Activated B cell treated with CpG ODN at 0.5 μM for 24 hours (primary cell): ENCODE measurements around the gene SLC4A5. TPM values are rescaled to one million over a fixed set of nuclear protein-coding genes. Genes with fewer than 3 reads are reported as not detected.

Source experiments
- ATAC-seq: fragments of 200-7000 bp; cut with Tn5 transposase; one replicate; pipeline ENCODE4 v1.10.0; 2021; ENCODE audit warnings: low read depth, mild to moderate bottlenecking, moderate library complexity
- CTCF ChIA-PET: fragments of 350-600 bp; sonication (Branson Sonifier 250); formaldehyde crosslinking; loops from one replicate; lab custom pipeline; 2021; ENCODE audit warnings: antibody characterized with exemption; lab: Charles Lee
- POLR2A ChIA-PET: fragments of 350-600 bp; sonication (Branson Sonifier 250); formaldehyde crosslinking; loops from one replicate; lab custom pipeline; 2021; ENCODE audit warnings: antibody characterized with exemption; lab: Charles Lee
- DNase-seq: peaks from one replicate; pipeline ENCODE4 v3.0.0; 2022
- H3K27ac Mint-ChIP-seq: one replicate; pipeline ENCODE4 v1.8.0; 2020; ENCODE audit warnings: mixed read lengths
- H3K27me3 Mint-ChIP-seq: one replicate; pipeline ENCODE4 v1.8.0; 2021; ENCODE audit warnings: mixed read lengths
- H3K36me3 Mint-ChIP-seq: one replicate; pipeline ENCODE4 v1.8.0; 2021; ENCODE audit warnings: low read depth, mixed read lengths
- H3K4me1 Mint-ChIP-seq: one replicate; pipeline ENCODE4 v1.8.0; 2021; ENCODE audit warnings: mixed read lengths
- H3K4me3 Mint-ChIP-seq: one replicate; pipeline ENCODE4 v1.8.0; 2020; ENCODE audit warnings: mild to moderate bottlenecking, mixed read lengths
- H3K9me3 Mint-ChIP-seq: one replicate; pipeline ENCODE4 v1.8.0; 2020; ENCODE audit warnings: mixed read lengths
- CTCF ChIP-seq: fragments of 200-600 bp; IDR thresholded peaks from one replicate; pipeline ENCODE4 v1.8.0; 2022; ENCODE audit warnings: antibody characterized with exemption, mild to moderate bottlenecking
- intact Hi-C: fragments of 100-400 bp; cut with micrococcal nuclease; formaldehyde crosslinking; loops from one replicate; pipeline ENCODE4 v1.15.1; 2024
- total RNA-seq: library from RNA; stranded (reverse); gene quantifications from 2 replicates; pipeline ENCODE4 v1.2.3, GENCODE V29; 2022

The SLC4A5 gene
- total RNA-seq, 1 donor from 2014 or later = 5.9 TPM

- no peak for ATAC-seq
Observed at GRCh38 chr2:74281141-74281975, 61.9 kb downstream of the SLC4A5 start.

GRCh38 chr2:74278694-74279093, 64.5 kb downstream of the SLC4A5 start:
- DNase-seq = no peak

More at GRCh38 chr2:74281141-74281975, 61.9 kb downstream of the SLC4A5 start:
- H3K9me3 Mint-ChIP-seq = no peaks in the 10 kb centered on the region
- no peak for TF ChIP-seq CTCF
- no peaks in the 10 kb centered on the region for H3K4me1 Mint-ChIP-seq
- peaks cover 1% of the 10 kb centered on the region for H3K27me3 Mint-ChIP-seq
- ChIA-PET POLR2A (no interaction called here), CTCF (no interaction called here)
- DNase-seq = no peak
- H3K4me3 Mint-ChIP-seq = no peak overlapping the region
- H3K27ac Mint-ChIP-seq = no peak overlapping the region
- intact Hi-C loops = no loop called here
- peaks cover 1% of the 10 kb centered on the region for H3K36me3 Mint-ChIP-seq

GRCh38 chr2:74278176-74278575, 65.0 kb downstream of the SLC4A5 start:
- intact Hi-C loops = no loop called here
- Mint-ChIP-seq H3K4me3 (no peak overlapping the region), H3K9me3 (no peaks in the 10 kb centered on the region), H3K27me3 (peaks cover 1% of the 10 kb centered on the region), H3K4me1 (peaks cover 10% of the 10 kb centered on the region), H3K27ac (no peak overlapping the region), H3K36me3 (peaks cover 1% of the 10 kb centered on the region)
- no peak for ATAC-seq
- ChIA-PET CTCF (interaction anchor here (0.9 kb wide), 1 partner anchor 57 kb away, joined by 3 read pairs; no protein-coding TSS in a partner anchor), POLR2A (no interaction called here)
- no peak for DNase-seq
- no peak for TF ChIP-seq CTCF

More at GRCh38 chr2:74278694-74279093, 64.5 kb downstream of the SLC4A5 start:
- Mint-ChIP-seq H3K36me3 (peaks cover 1% of the 10 kb centered on the region), H3K9me3 (no peaks in the 10 kb centered on the region), H3K4me1 (peaks cover 10% of the 10 kb centered on the region), H3K27me3 (peaks cover 1% of the 10 kb centered on the region), H3K4me3 (no peak overlapping the region), H3K27ac (no peak overlapping the region)
- no peak for TF ChIP-seq CTCF
- ATAC-seq = no peak
- POLR2A ChIA-PET = no interaction called here
- intact Hi-C loops = no loop called here
- CTCF ChIA-PET = no interaction called here

- DNase-seq = no peak
- no peak overlapping the region for H3K4me3 Mint-ChIP-seq
- POLR2A ChIA-PET = no interaction called here
- peaks cover 10% of the 10 kb centered on the region for H3K4me1 Mint-ChIP-seq
- intact Hi-C loops = no loop called here
- no peak for TF ChIP-seq CTCF
- H3K9me3 Mint-ChIP-seq = no peaks in the 10 kb centered on the region
- peaks cover 1% of the 10 kb centered on the region for H3K27me3 Mint-ChIP-seq
- peaks cover 1% of the 10 kb centered on the region for H3K36me3 Mint-ChIP-seq
- H3K27ac Mint-ChIP-seq = no peak overlapping the region
- CTCF ChIA-PET = interaction anchor here (1.5 kb wide), 1 partner anchor 60 kb away, joined by 4 read pairs; no protein-coding TSS in a partner anchor
- no peak for ATAC-seq
Observed at GRCh38 chr2:74275228-74275627, 68.0 kb downstream of the SLC4A5 start.

- DNase-seq (no peak), ATAC-seq (no peak)
- Mint-ChIP-seq H3K27me3 (no peaks in the 10 kb centered on the region), H3K27ac (no peak overlapping the region), H3K36me3 (no peaks in the 10 kb centered on the region), H3K4me1 (peaks cover 4% of the 10 kb centered on the region), H3K9me3 (no peaks in the 10 kb centered on the region), H3K4me3 (no peak overlapping the region)
- intact Hi-C loops = loop anchor here (5.0 kb wide), 1 partner anchor 68 kb away; no protein-coding TSS in a partner anchor
- no peak for TF ChIP-seq CTCF
- ChIA-PET POLR2A (no interaction called here), CTCF (interaction anchor here (2.1 kb wide), 1 partner anchor 20 kb away, joined by 4 read pairs; no protein-coding TSS in a partner anchor)
Observed at GRCh38 chr2:74269667-74270066, 73.5 kb downstream of the SLC4A5 start.
